ENCODE data around the gene ADAMTSL1. TPM values are rescaled to one million over a fixed set of nuclear protein-coding genes. Genes with fewer than 3 reads are reported as not detected.

The ADAMTSL1 gene
- total RNA-seq, 1 experiment from 2014 or later, result 74.5 TPM

GRCh38 chr9:18726546-18726945 lies 252.6 kb downstream of the ADAMTSL1 start:
- no peak for DNase-seq (ENCODE audit: low read depth)

GRCh38 chr9:18727904-18728303 lies 254.0 kb downstream of the ADAMTSL1 start:
- no peak for DNase-seq (ENCODE audit: low read depth)

GRCh38 chr9:18728642-18729041 lies 254.7 kb downstream of the ADAMTSL1 start:
- no peak for DNase-seq (ENCODE audit: low read depth)

GRCh38 chr9:18730241-18730640 lies 256.3 kb downstream of the ADAMTSL1 start:
- DNase-seq (ENCODE audit: low read depth), result no peak

- no peak for DNase-seq (ENCODE audit: low read depth)
Observed at GRCh38 chr9:18739127-18739526, 265.2 kb downstream of the ADAMTSL1 start.

GRCh38 chr9:18739641-18740318 lies 265.8 kb downstream of the ADAMTSL1 start:
- no peak for DNase-seq (ENCODE audit: low read depth)

- no peak for DNase-seq (ENCODE audit: low read depth)
Observed at GRCh38 chr9:18741359-18741758, 267.4 kb downstream of the ADAMTSL1 start.

- DNase-seq (ENCODE audit: low read depth), result no peak
Observed at GRCh38 chr9:18741945-18742344, 268.0 kb downstream of the ADAMTSL1 start.

- no peak for DNase-seq (ENCODE audit: low read depth)
Observed at GRCh38 chr9:18743421-18743820, 269.5 kb downstream of the ADAMTSL1 start.

- DNase-seq (ENCODE audit: low read depth), result no peak
Observed at GRCh38 chr9:18743971-18744370, 270.0 kb downstream of the ADAMTSL1 start.

- no peak for DNase-seq (ENCODE audit: low read depth)
Observed at GRCh38 chr9:18745710-18746109, 271.8 kb downstream of the ADAMTSL1 start.

- DNase-seq (ENCODE audit: low read depth), result no peak
Observed at GRCh38 chr9:18746631-18747030, 272.7 kb downstream of the ADAMTSL1 start.

- DNase-seq (ENCODE audit: low read depth), result no peak
Observed at GRCh38 chr9:18747595-18747994, 273.6 kb downstream of the ADAMTSL1 start.

- no peak for DNase-seq (ENCODE audit: low read depth)
Observed at GRCh38 chr9:18748251-18748701, 274.3 kb downstream of the ADAMTSL1 start.

- no peak for DNase-seq (ENCODE audit: low read depth)
Observed at GRCh38 chr9:18749711-18750110, 275.8 kb downstream of the ADAMTSL1 start.

- DNase-seq (ENCODE audit: low read depth), result no peak
Observed at GRCh38 chr9:18753904-18754303, 280.0 kb downstream of the ADAMTSL1 start.

GRCh38 chr9:18754537-18754936 lies 280.6 kb downstream of the ADAMTSL1 start:
- DNase-seq (ENCODE audit: low read depth), result no peak

- DNase-seq (ENCODE audit: low read depth), result no peak
Observed at GRCh38 chr9:18755263-18755662, 281.3 kb downstream of the ADAMTSL1 start.

- no peak for DNase-seq (ENCODE audit: low read depth)
Observed at GRCh38 chr9:18756712-18757125, 282.8 kb downstream of the ADAMTSL1 start.

GRCh38 chr9:18759827-18760226 lies 285.9 kb downstream of the ADAMTSL1 start:
- no peak for DNase-seq (ENCODE audit: low read depth)

GRCh38 chr9:18761742-18762300 lies 287.9 kb downstream of the ADAMTSL1 start:
- DNase-seq (ENCODE audit: low read depth), result no peak

GRCh38 chr9:18766989-18767550 lies 293.1 kb downstream of the ADAMTSL1 start:
- no peak for DNase-seq (ENCODE audit: low read depth)
